Small intestine (tissue), 7 donors: ENCODE data around the gene IPO13. TPM values are rescaled to one million over a fixed set of nuclear protein-coding genes. Genes with fewer than 3 reads are reported as not detected.

Source experiments
- DNase-seq, 2 donors: peaks; one replicate each; pipeline versions ENCODE4 v3.0.0 to v3.0.0-alpha.2; 2013
- FAIRE-seq: peaks from 2 replicates; lab custom pipeline; 2012; peaks lifted over from hg19 to GRCh38; lab: Jason Lieb, UNC
- H3K27ac ChIP-seq, 3 donors: one replicate each; pipeline ENCODE4 v1.5.1; 2013; ENCODE audit warnings: low read length in 2 of 3, mild to moderate bottlenecking in 2 of 3, control low read depth in 1 of 3, inconsistent platforms in 1 of 3, low read depth in 1 of 3, moderate library complexity in 1 of 3
- H3K27me3 ChIP-seq, 3 donors: one replicate each; pipeline ENCODE4 v1.6.1; 2013; ENCODE audit warnings: low read length in 3 of 3, inconsistent platforms in 1 of 3; ENCODE audit not compliant: control insufficient read depth in 3 of 3, insufficient read depth in 3 of 3
- H3K36me3 ChIP-seq, 3 donors: one replicate each; pipeline ENCODE4 v1.6.1; 2013; ENCODE audit warnings: low read length in 3 of 3, inconsistent platforms in 1 of 3, low read depth in 1 of 3, mild to moderate bottlenecking in 1 of 3, moderate library complexity in 1 of 3; ENCODE audit not compliant: control insufficient read depth in 3 of 3, insufficient read depth in 2 of 3
- H3K4me1 ChIP-seq, 3 donors: one replicate each; pipeline ENCODE4 v1.6.1; 2013; ENCODE audit warnings: low read length in 2 of 3, inconsistent platforms in 1 of 3, low read depth in 1 of 3, mild to moderate bottlenecking in 1 of 3, moderate library complexity in 1 of 3; ENCODE audit not compliant: control insufficient read depth in 3 of 3, insufficient read depth in 2 of 3
- H3K4me3 ChIP-seq, 3 donors: one replicate each; pipeline ENCODE4 v1.5.1; 2013; ENCODE audit warnings: low read length in 3 of 3, control low read depth in 1 of 3, inconsistent platforms in 1 of 3, low read depth in 1 of 3, mild to moderate bottlenecking in 1 of 3, moderate library complexity in 1 of 3
- H3K9me3 ChIP-seq, 2 donors: one replicate each; pipeline ENCODE4 v1.6.1; 2013; ENCODE audit warnings: low read depth in 1 of 2, low read length in 1 of 2; ENCODE audit not compliant: control insufficient read depth in 2 of 2, insufficient read depth in 1 of 2
- WGBS, 3 donors: extraction: QIAGEN DNeasy Blood & Tissue Kit; methylation state at CpG; one replicate each; pipeline ENCODE4 v1.1.7; 2013; 5-methylcytosine and 5-hydroxymethylcytosine counted together
- polyA plus RNA-seq, 4 donors: library from polyadenylated mRNA; stranded (reverse) in 3 of 4; unstranded in 1 of 4; fragments of 200-250 nt in 3 of 4; fragments of 120-200 nt in 1 of 4; gene quantifications; one replicate each; pipeline versions ENCODE4 v1.2.1 to v1.2.3, GENCODE V29; 2013
- donor health status: healthy with polysubstance abuse.
- donor health status: control.
- donor health status: control.
- donor health status: Bipolar disorder and iron deficiency.
- donor health status: healthy.

The IPO13 gene
- polyA plus RNA-seq, 4 donors: 14.2 to 24.8 (median 20.1) TPM

DNA sequence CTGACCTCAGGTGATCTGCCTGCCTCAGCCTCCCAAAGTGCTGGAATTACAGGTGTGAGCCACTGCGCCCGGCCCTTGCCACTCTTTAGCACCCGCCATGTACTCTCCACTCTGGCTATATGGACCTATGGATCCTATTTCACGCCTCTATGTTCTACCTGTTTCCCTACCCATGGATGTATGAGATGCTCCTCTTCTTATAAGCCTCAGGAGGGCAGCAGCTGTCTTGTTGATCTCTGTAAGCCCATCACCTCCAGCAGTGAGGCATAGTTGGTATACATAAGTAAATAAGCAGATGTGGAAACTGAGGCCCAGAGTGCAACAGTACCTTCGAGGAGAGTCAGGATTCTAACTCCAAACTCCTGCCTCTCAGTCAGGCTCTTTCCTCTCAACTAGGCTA, 37.9 kb upstream of the IPO13 start:
- Histone ChIP-seq H3K36me3 (peaks cover 0 to 4% (median 0%) of the 10 kb centered on the region in 3 donors), H3K4me1 (no peaks in the 10 kb centered on the region), H3K4me3 (no peak overlapping the region), H3K9me3 (no peaks in the 10 kb centered on the region), H3K27me3 (no peaks in the 10 kb centered on the region), H3K27ac (no peak overlapping the region)
- 89 to 92% (median 91%) methylated on average over 5 of the region's 5 CpGs for WGBS, 3 donors
- DNase-seq (no peak), FAIRE-seq (no peak)

DNA sequence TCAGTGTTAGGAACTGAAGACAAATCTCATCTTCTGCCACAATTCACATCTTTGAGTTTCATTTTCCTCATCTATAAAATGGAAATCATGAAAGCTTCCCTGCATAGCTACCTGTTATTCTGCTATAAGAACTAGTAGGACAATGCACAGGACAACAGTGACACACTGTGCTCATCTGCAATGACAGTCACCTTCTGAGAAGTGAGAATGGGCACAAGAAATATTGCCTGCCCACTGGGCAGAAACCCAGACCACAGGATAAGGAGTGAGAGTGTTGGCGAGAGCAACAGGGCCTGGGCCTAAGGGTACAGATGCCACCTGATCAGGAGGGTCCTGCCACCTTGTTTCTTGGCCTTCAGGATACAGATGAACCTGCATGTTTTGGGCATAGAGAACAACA, 36.4 kb upstream of the IPO13 start:
- Histone ChIP-seq H3K27ac (no peak overlapping the region), H3K4me3 (no peak overlapping the region), H3K4me1 (no peaks in the 10 kb centered on the region), H3K9me3 (no peaks in the 10 kb centered on the region), H3K36me3 (peaks cover 0 to 2% (median 0%) of the 10 kb centered on the region in 3 donors), H3K27me3 (no peaks in the 10 kb centered on the region)
- 87 to 95% (median 92%) methylated on average over 1 of the region's 1 CpG for WGBS, 3 donors
- FAIRE-seq: no peak
- no peak for DNase-seq

- Histone ChIP-seq H3K27ac (no peak overlapping the region), H3K4me3 (no peak overlapping the region), H3K27me3 (no peaks in the 10 kb centered on the region), H3K9me3 (no peaks in the 10 kb centered on the region), H3K36me3 (peaks cover 0 to 2% (median 0%) of the 10 kb centered on the region in 3 donors), H3K4me1 (no peaks in the 10 kb centered on the region)
- DNase-seq (no peak), FAIRE-seq (no peak)
- 72 to 88% (median 79%) methylated on average over 2 of the region's 2 CpGs for WGBS, 3 donors
Observed at GRCh38 chr1:43912607-43913006, 34.1 kb upstream of the IPO13 start.

- no peak for DNase-seq
- no peaks in the 10 kb centered on the region for H3K27me3 ChIP-seq
- no peaks in the 10 kb centered on the region for H3K4me1 ChIP-seq
- H3K4me3 ChIP-seq: no peak overlapping the region
- 73 to 84% (median 79%) methylated on average over 7 of the region's 7 CpGs for WGBS, 3 donors
- H3K27ac ChIP-seq: no peak overlapping the region
- peaks cover 0 to 2% (median 0%) of the 10 kb centered on the region in 3 donors for H3K36me3 ChIP-seq
- no peaks in the 10 kb centered on the region for H3K9me3 ChIP-seq
- no peak for FAIRE-seq
Observed at GRCh38 chr1:43913051-43913501, 33.7 kb upstream of the IPO13 start.

- H3K27me3 ChIP-seq: no peaks in the 10 kb centered on the region
- FAIRE-seq (no peak), DNase-seq (no peak)
- H3K36me3 ChIP-seq: peaks cover 0 to 2% (median 0%) of the 10 kb centered on the region in 3 donors
- H3K4me1 ChIP-seq: no peaks in the 10 kb centered on the region
- no peaks in the 10 kb centered on the region for H3K9me3 ChIP-seq
- H3K27ac ChIP-seq: no peak overlapping the region
- H3K4me3 ChIP-seq: no peak overlapping the region
- WGBS, 3 donors: 86 to 93% (median 89%) methylated on average over 18 of the region's 18 CpGs
Observed at GRCh38 chr1:43913666-43914360, 32.9 kb upstream of the IPO13 start.

- Histone ChIP-seq H3K9me3 (no peaks in the 10 kb centered on the region), H3K36me3 (peaks cover 0 to 2% (median 0%) of the 10 kb centered on the region in 3 donors), H3K4me3 (no peak overlapping the region), H3K4me1 (no peaks in the 10 kb centered on the region), H3K27ac (no peak overlapping the region), H3K27me3 (no peaks in the 10 kb centered on the region)
- no peak for FAIRE-seq
- WGBS, 3 donors: 86 to 89% (median 88%) methylated on average over 13 of the region's 13 CpGs
- DNase-seq: no peak
Observed at GRCh38 chr1:43914576-43915525, 31.9 kb upstream of the IPO13 start.

GRCh38 chr1:43919906-43920305, 26.8 kb upstream of the IPO13 start:
- no peaks in the 10 kb centered on the region for H3K27me3 ChIP-seq
- FAIRE-seq: no peak
- no peaks in the 10 kb centered on the region for H3K9me3 ChIP-seq
- WGBS, 3 donors: 85 to 93% (median 90%) methylated on average over 7 of the region's 7 CpGs
- peaks cover 0 to 2% (median 0%) of the 10 kb centered on the region in 3 donors for H3K36me3 ChIP-seq
- no peaks in the 10 kb centered on the region for H3K4me1 ChIP-seq
- DNase-seq: no peak
- no peak overlapping the region for H3K27ac ChIP-seq
- no peak overlapping the region for H3K4me3 ChIP-seq

DNA sequence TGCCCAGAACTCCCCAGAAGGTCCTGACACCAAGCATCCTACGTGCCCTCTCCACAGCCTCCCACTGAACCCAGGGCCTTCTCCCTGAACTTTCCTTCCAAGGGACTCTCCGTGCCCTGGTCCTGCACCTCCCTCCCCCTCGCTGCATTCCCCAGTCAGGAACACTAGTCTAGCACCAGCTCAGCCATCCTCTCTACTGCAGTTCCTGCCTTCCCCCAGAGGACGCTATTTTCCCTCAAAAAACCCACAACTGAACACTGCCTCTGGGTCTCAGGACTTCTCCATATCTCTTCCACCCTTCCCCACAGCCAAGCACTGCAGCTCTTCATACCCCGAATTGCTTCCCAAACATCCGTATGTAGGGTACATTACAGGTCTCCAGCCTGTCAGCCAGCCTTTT, 25.7 kb upstream of the IPO13 start:
- 93 to 97% (median 96%) methylated on average over 5 to 6 of the region's 6 CpGs for WGBS, 3 donors

More for the DNA sequence above, 25.7 kb upstream of the IPO13 start:
- Histone ChIP-seq H3K9me3 (no peaks in the 10 kb centered on the region), H3K27me3 (no peaks in the 10 kb centered on the region), H3K4me3 (no peak overlapping the region), H3K27ac (no peak overlapping the region), H3K36me3 (peaks cover 0 to 6% (median 0%) of the 10 kb centered on the region in 3 donors), H3K4me1 (no peaks in the 10 kb centered on the region)
- DNase-seq (no peak), FAIRE-seq (no peak)
